VCaP (cell line): ENCODE data around the gene HOXA2.

Experiments
- H3K27ac ChIP-seq: fragments of 450-650 bp; 2 replicates; pipeline ENCODE4 v1.5.1; 2017
- TF ChIP-seq, protein P1 (sequence below): fragments of 450-650 bp; conservative IDR thresholded peaks from 2 replicates; pipeline ENCODE4 v1.5.1; 2017; ENCODE audit warnings: mild to moderate bottlenecking, moderate library complexity

HOXA2 gene

DNA sequence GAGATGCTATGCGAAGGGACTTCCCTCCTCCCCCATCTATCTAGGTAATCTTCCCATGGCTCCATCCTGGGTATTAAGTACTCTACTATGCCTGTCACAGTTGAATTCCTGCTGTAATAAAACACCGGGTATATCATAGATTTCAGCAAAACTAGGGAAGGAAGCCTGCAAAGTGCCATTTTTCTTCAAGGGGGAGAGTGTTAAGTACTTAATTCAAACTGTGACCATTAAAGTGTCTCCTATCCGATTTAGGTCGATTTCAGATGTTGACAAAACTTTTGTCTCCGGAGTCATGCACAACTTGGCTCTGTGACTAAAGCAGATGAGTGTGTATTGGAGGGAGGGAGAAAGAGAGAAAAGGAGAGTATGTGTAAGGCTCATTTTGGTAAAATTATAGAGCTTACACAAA, 23.5 kb upstream of the HOXA2 start:
- TF ChIP-seq, protein P1, sequence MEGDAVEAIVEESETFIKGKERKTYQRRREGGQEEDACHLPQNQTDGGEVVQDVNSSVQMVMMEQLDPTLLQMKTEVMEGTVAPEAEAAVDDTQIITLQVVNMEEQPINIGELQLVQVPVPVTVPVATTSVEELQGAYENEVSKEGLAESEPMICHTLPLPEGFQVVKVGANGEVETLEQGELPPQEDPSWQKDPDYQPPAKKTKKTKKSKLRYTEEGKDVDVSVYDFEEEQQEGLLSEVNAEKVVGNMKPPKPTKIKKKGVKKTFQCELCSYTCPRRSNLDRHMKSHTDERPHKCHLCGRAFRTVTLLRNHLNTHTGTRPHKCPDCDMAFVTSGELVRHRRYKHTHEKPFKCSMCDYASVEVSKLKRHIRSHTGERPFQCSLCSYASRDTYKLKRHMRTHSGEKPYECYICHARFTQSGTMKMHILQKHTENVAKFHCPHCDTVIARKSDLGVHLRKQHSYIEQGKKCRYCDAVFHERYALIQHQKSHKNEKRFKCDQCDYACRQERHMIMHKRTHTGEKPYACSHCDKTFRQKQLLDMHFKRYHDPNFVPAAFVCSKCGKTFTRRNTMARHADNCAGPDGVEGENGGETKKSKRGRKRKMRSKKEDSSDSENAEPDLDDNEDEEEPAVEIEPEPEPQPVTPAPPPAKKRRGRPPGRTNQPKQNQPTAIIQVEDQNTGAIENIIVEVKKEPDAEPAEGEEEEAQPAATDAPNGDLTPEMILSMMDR, result no peak
- H3K27ac ChIP-seq, result no peak overlapping the region

DNA sequence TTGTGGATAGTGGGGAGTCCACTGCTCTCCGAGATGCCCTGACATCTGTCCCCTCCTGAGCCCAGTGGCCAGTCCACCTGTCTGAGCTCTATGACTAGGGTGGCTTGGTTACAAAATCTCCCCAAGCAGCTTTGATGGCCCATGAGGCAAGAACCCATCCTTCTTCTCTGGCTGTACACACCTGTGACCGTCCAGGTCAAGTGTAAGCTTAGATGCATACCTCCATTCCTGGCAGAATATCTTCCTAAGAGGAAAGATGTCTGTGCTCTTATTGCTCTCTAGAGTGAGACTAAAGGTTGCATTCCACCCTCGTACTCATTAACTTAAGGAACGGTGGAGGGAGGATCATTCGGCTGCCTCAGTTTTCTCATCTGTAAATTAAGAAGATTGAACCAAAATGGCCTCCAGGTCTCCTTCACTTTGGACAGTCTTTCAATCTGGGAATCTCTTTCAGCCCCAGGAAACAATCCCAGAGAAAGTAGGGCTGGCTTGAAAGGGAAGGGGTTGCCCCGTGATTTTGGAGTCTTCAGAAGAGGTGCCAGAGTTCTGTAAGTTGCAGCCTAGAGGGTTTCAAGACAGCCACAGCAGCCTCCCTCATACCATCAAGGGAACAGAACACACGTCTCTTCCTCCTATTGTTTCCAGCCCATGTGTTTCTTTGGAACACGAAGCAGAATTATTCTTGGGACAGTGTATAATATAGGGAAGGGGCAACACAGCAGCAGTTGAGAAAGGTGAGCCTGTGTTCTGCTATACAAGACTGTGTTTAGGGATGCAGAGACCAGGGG, 22.6 kb upstream of the HOXA2 start:
- H3K27ac ChIP-seq, result no peak overlapping the region
- TF ChIP-seq, protein P1, result no peak

DNA sequence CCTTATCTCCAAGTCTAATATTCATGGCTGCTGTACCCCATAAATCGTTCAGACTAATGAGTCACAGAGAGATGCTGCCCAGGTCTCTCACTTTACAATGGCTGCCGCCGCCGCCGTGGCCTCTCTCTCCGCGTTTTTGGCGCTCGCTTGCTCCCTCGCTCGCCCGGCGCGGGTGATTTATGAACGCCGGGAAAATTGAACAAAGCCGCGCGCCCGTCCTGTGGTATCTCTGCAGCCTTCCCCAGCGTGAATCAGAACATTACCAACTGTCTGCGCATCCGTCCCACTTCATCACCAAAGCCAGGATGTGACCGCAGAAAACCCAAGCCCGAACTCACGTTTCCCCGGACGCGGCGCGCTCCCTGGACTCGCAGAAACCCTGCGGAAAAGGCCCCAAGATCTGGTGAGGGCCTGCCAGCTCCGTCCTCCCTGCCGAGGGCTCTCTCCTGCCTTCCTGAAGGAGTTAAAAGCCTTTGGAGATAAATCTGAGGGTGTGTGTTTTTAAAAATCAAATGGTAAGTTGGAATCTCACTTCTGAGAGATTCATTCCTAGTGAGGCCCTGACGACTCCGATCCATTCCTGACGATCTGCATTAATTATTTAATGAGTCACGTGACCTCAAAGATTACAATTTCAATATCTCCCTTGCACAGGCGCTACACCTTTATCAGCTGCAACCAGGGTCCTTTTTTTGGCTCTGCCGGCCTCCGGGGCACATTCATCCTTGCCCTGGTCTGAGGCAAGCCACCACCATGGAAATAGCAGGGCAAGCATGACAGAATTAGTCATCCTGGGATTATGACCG, 21.8 kb upstream of the HOXA2 start:
- H3K27ac ChIP-seq, result no peak overlapping the region
- TF ChIP-seq, protein P1, result no peak

DNA sequence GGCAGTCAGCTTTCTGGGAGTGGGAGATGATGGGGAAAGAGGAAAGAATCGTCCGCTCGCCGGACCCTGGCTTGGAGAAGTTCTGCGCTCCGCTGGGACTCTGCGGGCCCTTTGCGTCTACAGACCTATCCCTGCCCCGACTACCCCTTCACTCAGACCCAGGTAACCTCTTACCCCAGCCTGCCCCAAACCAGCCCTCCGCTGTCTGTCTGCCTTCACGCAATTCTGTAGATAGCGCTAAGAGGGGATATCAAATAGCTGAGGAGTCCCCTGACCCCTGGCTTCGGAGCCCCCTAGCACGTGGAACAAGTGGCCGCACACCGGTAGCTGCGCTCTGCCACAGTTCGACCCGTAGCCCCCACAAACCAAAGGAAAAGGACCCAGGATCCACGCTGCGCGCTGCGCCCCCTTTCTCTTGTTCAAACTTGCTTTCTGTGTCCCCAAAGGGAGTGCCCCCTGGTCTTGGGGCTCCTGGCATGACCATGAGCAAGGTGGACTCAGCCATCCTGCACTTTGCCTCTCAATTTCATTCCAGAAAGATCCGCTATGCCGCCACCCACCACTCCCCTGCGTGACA, 21.1 kb upstream of the HOXA2 start:
- TF ChIP-seq, protein P1, result no peak
- no peak overlapping the region for H3K27ac ChIP-seq

DNA sequence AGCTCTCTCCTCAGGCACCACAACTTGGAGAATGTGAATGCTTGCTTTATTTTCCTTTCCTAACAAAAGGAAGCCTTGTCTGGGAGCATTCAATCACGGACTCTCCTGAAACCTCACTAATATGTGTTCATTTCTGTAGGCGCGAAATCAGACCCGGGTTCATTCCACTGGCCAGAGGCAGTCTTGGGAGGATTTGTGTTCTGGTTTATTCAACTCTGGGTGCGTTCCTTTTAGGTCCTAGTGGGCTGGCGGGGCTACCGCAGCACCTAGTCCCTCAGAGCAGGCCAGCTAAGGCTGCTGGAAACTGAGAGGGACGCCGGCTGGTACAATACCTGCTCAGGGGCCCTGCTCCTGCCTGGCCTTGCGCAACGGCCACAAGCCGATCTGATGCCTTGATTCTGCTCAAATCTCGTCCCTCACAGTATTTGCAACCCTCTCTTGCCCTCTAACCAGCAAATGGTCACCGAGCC, 20.6 kb upstream of the HOXA2 start:
- no peak overlapping the region for H3K27ac ChIP-seq
- TF ChIP-seq, protein P1, result no peak

DNA sequence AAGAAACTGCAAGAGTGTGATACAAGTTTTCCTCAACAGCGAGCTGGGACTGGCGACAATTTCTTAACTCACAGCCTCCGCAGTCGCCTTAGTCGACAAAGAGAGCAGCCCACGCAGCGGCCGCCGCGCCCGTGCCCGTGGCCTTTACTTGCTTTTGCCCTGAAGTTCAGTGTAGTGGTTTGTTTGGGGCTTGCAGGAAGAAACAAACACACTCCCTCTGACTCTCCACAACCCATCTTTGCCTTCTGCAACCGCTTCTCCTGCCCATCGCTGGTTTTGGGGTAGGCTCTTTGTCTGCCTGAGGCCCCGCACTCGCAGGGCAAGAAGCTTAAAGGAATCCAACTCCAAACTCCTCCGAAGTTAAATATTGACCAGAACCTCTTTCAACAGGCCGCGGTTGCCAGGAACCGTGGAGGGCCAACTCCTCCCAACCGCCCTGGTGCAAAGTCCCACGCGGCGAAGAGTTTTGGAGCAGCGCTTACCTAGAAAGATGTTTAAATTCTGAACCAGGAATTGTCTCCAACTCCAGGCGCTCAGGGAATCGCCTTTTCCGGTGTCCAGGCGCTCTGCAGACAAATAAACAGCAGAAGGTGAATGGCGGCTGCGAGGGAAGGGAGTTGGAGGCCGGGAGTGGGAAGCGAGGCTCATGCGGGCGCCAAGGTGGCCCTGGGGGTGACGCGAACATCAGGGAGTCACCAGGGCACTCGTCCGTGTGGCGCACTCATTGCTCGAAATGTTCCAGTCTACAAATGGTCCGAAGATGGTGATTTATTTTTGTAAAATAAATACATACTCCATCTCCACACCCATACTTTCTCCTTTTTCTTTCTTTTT, 19.8 kb upstream of the HOXA2 start:
- peak overlapping the region; percentile 77 for H3K27ac ChIP-seq

More for the DNA sequence above, 19.8 kb upstream of the HOXA2 start:
- TF ChIP-seq, protein P1, result no peak
